Measurements from ENCODE around the gene MDC1. TPM values are rescaled to one million over a fixed set of nuclear protein-coding genes. Genes with fewer than 3 reads are reported as not detected.
"Not testable (repeated sequence)": the region's sequence is repeated elsewhere in the genome, so short reads cannot be mapped to it uniquely, and the experiment has no call there.

MDC1 gene
- total and polyA plus RNA-seq, 4 experiments from 2014 or later: 9.8 to 73.5 (median 60.7) TPM; not detected in 1

DNA sequence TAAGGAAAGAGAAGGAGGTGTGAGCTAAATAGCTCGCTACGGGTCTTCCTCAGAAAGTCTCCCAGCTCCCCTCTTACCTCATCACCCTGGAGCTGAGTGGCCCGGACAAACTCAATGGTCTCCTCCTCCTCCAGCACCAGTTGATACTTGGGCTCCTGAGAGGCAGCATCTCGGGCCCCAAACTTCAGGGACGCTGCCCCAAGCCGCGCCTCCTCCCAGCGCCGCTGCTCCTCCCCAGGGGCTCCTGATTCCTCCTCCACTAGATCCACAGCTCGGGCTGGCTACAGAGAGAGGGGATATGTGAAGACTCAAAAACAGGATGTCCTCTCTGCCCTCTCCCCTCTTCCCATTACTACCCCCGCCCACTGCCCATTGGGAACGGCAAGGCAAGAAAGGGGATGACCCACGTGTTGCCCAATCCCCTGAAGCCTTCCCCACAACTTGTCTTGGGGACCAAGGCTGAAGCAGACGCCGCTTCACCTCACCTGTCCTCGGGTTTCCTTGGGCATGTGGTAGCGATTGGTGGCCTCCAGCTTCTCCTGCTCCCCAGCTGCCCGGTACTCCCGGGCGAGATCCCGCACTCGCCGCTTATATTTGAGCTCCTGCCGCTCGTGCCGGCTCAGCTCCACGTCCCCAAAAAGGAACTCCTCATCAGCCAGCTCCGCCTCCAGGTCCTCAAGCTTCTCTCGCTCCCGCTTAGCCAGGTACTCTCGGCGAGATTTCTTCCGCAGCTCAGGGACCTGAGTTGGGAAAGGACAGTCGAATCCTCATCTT lies 51.9 kb downstream of the MDC1 start:
- H3K4me3 Mint-ChIP-seq: no peak overlapping the region
- peaks cover 42 to 68% of the 10 kb centered on the region in 2 donors for H3K36me3 Mint-ChIP-seq
- ChIA-PET POLR2A (ENCODE audit: partially characterized antibody) (interaction anchor here (1.2 to 1.9 kb wide), 3 partner anchors 7 to 50 kb away, joined by 3 to 5 read pairs (median 4); partner anchors contain the start of genes DHX16, MRPS18B and PPP1R10), CTCF (ENCODE audit: partially characterized antibody) (interaction anchor here (1.2 to 1.6 kb wide), 3 partner anchors 57 to 125 kb away, joined by 4 to 5 read pairs (median 5); no protein-coding TSS in a partner anchor)
- Histone ChIP-seq H3K27ac (ENCODE audit: low read depth, low read length) (no peak overlapping the region), H3K4me3 (ENCODE audit: low read length in 2 of 2) (no peak overlapping the region), H3K27me3 (ENCODE audit: insufficient read depth, low read length) (no peaks in the 10 kb centered on the region), H3K36me3 (ENCODE audit: insufficient read depth, low read length) (peaks cover 52% of the 10 kb centered on the region), H3K9me3 (ENCODE audit: control insufficient read depth in 1 of 2, low read length in 2 of 2) (no peaks in the 10 kb centered on the region), H3K4me1 (ENCODE audit: insufficient read depth, low read length) (no peaks in the 10 kb centered on the region)
- DNase-seq: no peak
- H3K9me3 Mint-ChIP-seq: no peaks in the 10 kb centered on the region
- intact Hi-C loops (cut with micrococcal nuclease): no loop called here
- no peaks in the 10 kb centered on the region for H3K27me3 Mint-ChIP-seq
- no peak overlapping the region for H3K27ac Mint-ChIP-seq
- H3K4me1 Mint-ChIP-seq: peaks cover 7 to 12% (median 9%) of the 10 kb centered on the region in 4 donors

DNA sequence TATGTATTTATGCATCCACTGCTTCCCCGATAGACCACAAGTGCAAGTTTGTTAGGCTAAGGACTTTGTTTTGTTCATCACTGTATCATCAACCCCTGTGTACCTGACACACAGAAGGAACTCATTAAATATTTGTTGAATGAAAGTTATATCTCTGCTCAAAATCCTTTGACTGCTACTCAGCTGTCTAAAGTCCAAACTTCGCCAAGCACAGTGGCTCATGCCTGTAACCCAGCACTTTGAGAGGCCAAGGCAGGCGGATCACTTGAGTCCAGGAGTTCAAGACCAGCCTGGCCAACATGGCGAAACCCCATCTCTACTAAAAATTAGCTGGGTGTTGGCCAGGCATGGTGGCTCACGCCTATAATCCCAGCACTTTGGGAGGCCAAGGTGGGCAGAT lies 59.2 kb downstream of the MDC1 start:
- H3K4me3 ChIP-seq (ENCODE audit: low read length in 2 of 2); DNase-seq; H3K27ac ChIP-seq (ENCODE audit: low read depth, low read length); H3K4me1 ChIP-seq (ENCODE audit: insufficient read depth, low read length); H3K4me3 Mint-ChIP-seq; H3K27me3 ChIP-seq (ENCODE audit: insufficient read depth, low read length); H3K9me3 ChIP-seq (ENCODE audit: control insufficient read depth in 1 of 2, low read length in 2 of 2); H3K27me3 Mint-ChIP-seq; H3K9me3 Mint-ChIP-seq; CTCF ChIA-PET (ENCODE audit: partially characterized antibody); H3K4me1 Mint-ChIP-seq; intact Hi-C loops (cut with micrococcal nuclease): not testable (repeated sequence)
- POLR2A ChIA-PET (ENCODE audit: partially characterized antibody): interaction anchor here (3.0 kb wide), 1 partner anchor 40 kb away, joined by 8 read pairs; the partner anchor contains the start of genes MRPS18B and PPP1R10
- H3K36me3 ChIP-seq (ENCODE audit: insufficient read depth, low read length): peaks cover 83% of the 10 kb centered on the region
- peaks cover 62 to 80% of the 10 kb centered on the region in 2 donors for H3K36me3 Mint-ChIP-seq
- peak overlapping the region in 1 of 7 donors; percentile 88 for H3K27ac Mint-ChIP-seq

DNA sequence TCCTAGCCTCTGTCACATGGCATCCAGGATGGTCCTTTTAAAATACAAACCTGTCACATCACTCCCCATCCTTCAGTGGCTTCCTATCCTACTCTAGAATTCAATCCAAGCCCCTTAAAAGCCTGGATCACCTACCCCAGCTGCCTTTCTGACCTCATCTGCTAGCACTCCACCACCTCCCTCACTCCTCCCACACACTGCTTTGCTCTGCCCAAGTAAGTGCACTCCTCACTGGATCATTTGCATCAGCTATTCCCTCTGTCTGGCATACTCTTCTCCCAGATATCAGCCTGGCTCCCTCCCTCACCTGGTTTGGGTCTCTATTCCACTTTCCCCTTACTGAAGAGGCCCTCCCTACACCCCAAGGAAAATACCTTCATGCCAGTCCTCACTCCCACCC lies 59.6 kb downstream of the MDC1 start:
- POLR2A ChIA-PET (ENCODE audit: partially characterized antibody): interaction anchor here (3.0 kb wide), 1 partner anchor 40 kb away, joined by 8 read pairs; the partner anchor contains the start of genes MRPS18B and PPP1R10
- H3K4me3 ChIP-seq (ENCODE audit: low read length in 2 of 2): no peak overlapping the region
- DNase-seq: no peak
- H3K4me1 Mint-ChIP-seq: peaks cover 0 to 3% (median 0%) of the 10 kb centered on the region in 4 donors
- intact Hi-C loops (cut with micrococcal nuclease): no loop called here
- CTCF ChIA-PET (ENCODE audit: partially characterized antibody): no interaction called here
- peak overlapping the region in 3 of 7 donors; percentile 10 to 88 (median 47) for H3K27ac Mint-ChIP-seq
- H3K4me1 ChIP-seq (ENCODE audit: insufficient read depth, low read length): no peaks in the 10 kb centered on the region
- no peaks in the 10 kb centered on the region for H3K27me3 ChIP-seq (ENCODE audit: insufficient read depth, low read length)
- H3K27ac ChIP-seq (ENCODE audit: low read depth, low read length): no peak overlapping the region
- peaks cover 59 to 80% of the 10 kb centered on the region in 2 donors for H3K36me3 Mint-ChIP-seq
- no peaks in the 10 kb centered on the region for H3K27me3 Mint-ChIP-seq
- H3K4me3 Mint-ChIP-seq: no peak overlapping the region
- H3K9me3 Mint-ChIP-seq: no peaks in the 10 kb centered on the region
- H3K36me3 ChIP-seq (ENCODE audit: insufficient read depth, low read length): peaks cover 83% of the 10 kb centered on the region
- no peaks in the 10 kb centered on the region for H3K9me3 ChIP-seq (ENCODE audit: control insufficient read depth in 1 of 2, low read length in 2 of 2)

DNA sequence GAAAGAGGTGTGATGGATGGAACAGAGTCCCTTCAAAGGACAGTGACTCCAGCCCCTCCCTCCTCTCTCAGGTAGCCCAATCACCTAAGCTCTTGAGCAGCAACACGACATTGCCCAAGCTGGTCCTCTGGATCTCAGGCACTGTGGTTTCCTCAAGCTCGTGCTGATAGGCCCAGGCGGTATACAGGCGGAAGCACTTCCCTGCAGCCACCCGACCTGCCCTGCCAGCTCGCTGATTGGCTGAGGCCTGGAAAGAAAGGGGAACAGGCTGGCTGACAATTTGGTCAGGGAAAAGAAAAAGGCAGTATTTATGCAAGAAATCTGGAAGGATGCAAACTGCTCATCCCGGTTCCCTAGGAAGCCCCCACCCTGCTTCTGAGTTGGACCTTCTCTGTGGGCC lies 60.6 kb downstream of the MDC1 start:
- Mint-ChIP-seq H3K4me1 (peaks cover 0 to 3% (median 0%) of the 10 kb centered on the region in 4 donors), H3K4me3 (no peak overlapping the region), H3K27ac (no peak overlapping the region), H3K27me3 (no peaks in the 10 kb centered on the region), H3K36me3 (peaks cover 54 to 79% of the 10 kb centered on the region in 2 donors), H3K9me3 (no peaks in the 10 kb centered on the region)
- Histone ChIP-seq H3K27ac (ENCODE audit: low read depth, low read length) (no peak overlapping the region), H3K4me1 (ENCODE audit: insufficient read depth, low read length) (no peaks in the 10 kb centered on the region), H3K27me3 (ENCODE audit: insufficient read depth, low read length) (no peaks in the 10 kb centered on the region), H3K36me3 (ENCODE audit: insufficient read depth, low read length) (peaks cover 83% of the 10 kb centered on the region), H3K9me3 (ENCODE audit: control insufficient read depth in 1 of 2, low read length in 2 of 2) (no peaks in the 10 kb centered on the region), H3K4me3 (ENCODE audit: low read length in 2 of 2) (no peak overlapping the region)
- POLR2A ChIA-PET (ENCODE audit: partially characterized antibody): interaction anchor here (3.0 kb wide), 1 partner anchor 39 kb away, joined by 8 read pairs; the partner anchor contains the start of genes MRPS18B and PPP1R10
- intact Hi-C loops (cut with micrococcal nuclease): no loop called here
- CTCF ChIA-PET (ENCODE audit: partially characterized antibody): interaction anchor here (1.1 to 1.2 kb wide), 2 partner anchors 66 to 111 kb away, joined by 4 read pairs; no protein-coding TSS in a partner anchor
- no peak for DNase-seq

DNA sequence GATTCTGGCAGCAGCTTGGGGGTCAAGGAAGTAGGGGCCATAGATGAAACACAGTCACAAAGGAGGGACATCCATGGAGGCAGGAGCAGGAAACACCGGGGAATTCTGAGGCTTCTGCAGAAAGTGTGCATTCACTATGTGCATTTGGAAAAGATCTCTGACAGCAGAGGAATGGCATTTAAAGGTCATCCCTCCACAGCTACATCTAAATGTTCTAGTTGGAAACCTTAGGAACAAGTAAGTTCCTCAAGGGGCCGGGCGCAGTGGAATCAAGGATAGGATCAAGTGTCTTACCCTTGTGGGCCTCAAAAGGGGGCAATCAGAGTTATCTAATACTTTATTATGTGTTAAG lies 61.4 kb downstream of the MDC1 start:
- POLR2A ChIA-PET (ENCODE audit: partially characterized antibody): interaction anchor here (1.1 to 3.0 kb wide), 2 partner anchors 38 to 43 kb away, joined by 3 to 8 read pairs; partner anchors contain the start of genes MRPS18B and PPP1R10
- H3K27ac Mint-ChIP-seq: peak overlapping the region in 2 of 7 donors; percentile 15 to 29
- Histone ChIP-seq H3K4me1 (ENCODE audit: insufficient read depth, low read length) (no peaks in the 10 kb centered on the region), H3K9me3 (ENCODE audit: control insufficient read depth in 1 of 2, low read length in 2 of 2) (no peaks in the 10 kb centered on the region), H3K27me3 (ENCODE audit: insufficient read depth, low read length) (no peaks in the 10 kb centered on the region), H3K27ac (ENCODE audit: low read depth, low read length) (no peak overlapping the region), H3K36me3 (ENCODE audit: insufficient read depth, low read length) (peaks cover 86% of the 10 kb centered on the region), H3K4me3 (ENCODE audit: low read length in 2 of 2) (no peak overlapping the region)
- peaks cover 56 to 81% of the 10 kb centered on the region in 2 donors for H3K36me3 Mint-ChIP-seq
- H3K4me3 Mint-ChIP-seq: no peak overlapping the region
- DNase-seq: no peak
- no peaks in the 10 kb centered on the region for H3K9me3 Mint-ChIP-seq
- intact Hi-C loops (cut with micrococcal nuclease): no loop called here
- H3K4me1 Mint-ChIP-seq: peaks cover 0 to 5% (median 0%) of the 10 kb centered on the region in 4 donors
- H3K27me3 Mint-ChIP-seq: no peaks in the 10 kb centered on the region
- CTCF ChIA-PET (ENCODE audit: partially characterized antibody): interaction anchor here (1.1 to 1.2 kb wide), 2 partner anchors 67 to 111 kb away, joined by 4 read pairs; no protein-coding TSS in a partner anchor

DNA sequence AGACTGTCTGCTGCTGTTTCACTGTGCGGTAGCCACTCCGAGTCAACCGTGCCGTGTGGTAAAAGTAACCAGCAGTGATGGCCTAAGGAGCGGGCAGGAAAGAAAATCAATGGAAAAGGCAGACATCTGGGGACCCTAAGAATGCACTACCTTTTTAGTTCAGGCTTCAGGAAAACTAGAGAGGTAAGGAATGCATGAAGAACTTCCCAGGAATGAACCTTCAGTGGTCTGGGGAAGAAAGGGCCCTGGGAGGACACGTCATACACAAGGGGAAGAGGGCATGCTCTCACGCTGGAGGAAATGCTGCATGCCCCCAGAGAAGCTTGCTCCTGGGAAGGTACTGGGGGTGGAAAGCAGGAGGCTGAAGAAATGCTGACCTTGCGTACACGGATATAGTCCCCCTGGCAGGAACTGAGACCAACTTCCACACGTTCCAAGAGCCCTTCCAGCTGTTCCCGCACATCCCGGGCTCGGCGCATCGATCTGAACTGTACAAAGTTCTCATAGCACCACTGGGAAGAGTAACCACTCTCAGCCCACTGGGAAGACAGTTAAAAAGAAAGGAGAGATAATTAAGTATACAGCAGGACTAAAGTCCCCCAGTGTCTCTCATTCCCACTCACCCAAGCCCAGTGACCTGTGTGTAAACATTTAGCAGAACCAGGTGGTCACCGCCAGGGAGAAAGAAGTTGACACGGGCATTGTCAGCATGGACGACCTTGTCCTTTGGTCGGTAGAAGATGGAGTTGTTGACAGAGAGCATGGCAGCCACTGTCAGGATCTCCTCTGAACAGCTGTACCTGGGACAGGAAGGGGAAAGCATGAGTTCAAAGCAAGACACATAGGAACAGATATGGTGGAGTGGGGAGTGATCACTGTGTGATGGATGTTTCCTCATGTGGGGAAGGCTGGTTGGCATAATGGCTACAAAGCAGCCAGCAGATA lies 62.0 kb downstream of the MDC1 start:
- peak overlapping the region in 4 of 7 donors; percentile 15 to 69 (median 52) for H3K27ac Mint-ChIP-seq
- no peaks in the 10 kb centered on the region for H3K27me3 Mint-ChIP-seq
- ChIA-PET POLR2A (ENCODE audit: partially characterized antibody) (interaction anchor here (1.1 to 3.0 kb wide), 2 partner anchors 37 to 42 kb away, joined by 3 to 8 read pairs; partner anchors contain the start of genes MRPS18B and PPP1R10), CTCF (ENCODE audit: partially characterized antibody) (interaction anchor here (1.1 kb wide), 1 partner anchor 110 kb away, joined by 4 read pairs; no protein-coding TSS in a partner anchor)
- Histone ChIP-seq H3K36me3 (ENCODE audit: insufficient read depth, low read length) (peaks cover 82% of the 10 kb centered on the region), H3K4me3 (ENCODE audit: low read length in 2 of 2) (no peak overlapping the region), H3K9me3 (ENCODE audit: control insufficient read depth in 1 of 2, low read length in 2 of 2) (no peaks in the 10 kb centered on the region), H3K4me1 (ENCODE audit: insufficient read depth, low read length) (no peaks in the 10 kb centered on the region), H3K27me3 (ENCODE audit: insufficient read depth, low read length) (no peaks in the 10 kb centered on the region), H3K27ac (ENCODE audit: low read depth, low read length) (no peak overlapping the region)
- no peaks in the 10 kb centered on the region for H3K9me3 Mint-ChIP-seq
- no peak overlapping the region for H3K4me3 Mint-ChIP-seq
- intact Hi-C loops (cut with micrococcal nuclease): no loop called here
- peaks cover 54 to 79% of the 10 kb centered on the region in 2 donors for H3K36me3 Mint-ChIP-seq
- no peak for DNase-seq
- H3K4me1 Mint-ChIP-seq: peaks cover 0 to 5% (median 0%) of the 10 kb centered on the region in 4 donors

Data from CD4-positive, alpha-beta memory T cell (primary cell).